ENCODE results near the gene MTMR11. TPM values are rescaled to one million over a fixed set of nuclear protein-coding genes. Genes with fewer than 3 reads are reported as not detected.
A peak's percentile ranks its signal among the peaks of the same experiment; 100 is the strongest.

Gene MTMR11
- total and polyA plus RNA-seq, 9 of the 15 experiments (the other 6 are each of a cell fraction or from before 2014, with no cell fraction given), result 0.09 to 1.6 (median 0.51) TPM

- 2% methylated on average over 10 of the region's 10 CpGs for WGBS (ENCODE audit: insufficient coverage, low coverage, missing lambda C conversion rate)
- FAIRE-seq (peak; percentile 95), DNase-seq (ENCODE audit: extremely low read depth in 1 of 4, low spot score in 3 of 4) (peak; percentile 65 to 79 (median 76)), ATAC-seq (peak; percentile 82)
- in situ Hi-C loops (cut with MboI) (no loop called here), intact Hi-C loops (cut with micrococcal nuclease) (no loop called here)
- no peaks in the 10 kb centered on the region for H3K9me3 ChIP-seq (replicated peaks; ENCODE audit: control insufficient read depth, insufficient read depth, low read depth, low read length)
- no TSS peak for BruUV-seq (replicated peaks)
- H2AFZ ChIP-seq (ENCODE audit: low read depth, low read length), result peak overlapping the region; percentile 94
- peak overlapping the region; percentile 41; the same call in 1 of the 3 replicates for H3K27ac ChIP-seq (ENCODE audit: extremely low read depth, low read depth, low read length)
- no peaks in the 10 kb centered on the region for H4K20me1 ChIP-seq (replicated peaks; ENCODE audit: control insufficient read depth, insufficient read depth, low read length)
- H3K4me2 ChIP-seq (ENCODE audit: insufficient read depth, low read length), result peak overlapping the region; percentile 89
- H3K4me1 ChIP-seq (replicated peaks in 1 of 2; ENCODE audit: control insufficient read depth in 2 of 2, insufficient read depth in 2 of 2, low read length in 2 of 2), result peaks cover 5 to 26% of the 10 kb centered on the region in 2 experiments; a peak in 4 of 5 replicates
- no peaks in the 10 kb centered on the region for H3K9me1 ChIP-seq (ENCODE audit: control insufficient read depth, insufficient read depth, low read length)
- H3K9ac ChIP-seq (ENCODE audit: insufficient read depth in 1 of 2, low read depth in 2 of 2, low read length in 2 of 2), result peak overlapping the region; percentile 33 to 88; a peak in 3 of 4 replicates
- CTCF ChIA-PET (ENCODE audit: low intra/inter-chr PET ratio), result no interaction called here
- no peaks in the 10 kb centered on the region for H3K27me3 ChIP-seq (ENCODE audit: control insufficient read depth in 2 of 2, insufficient read depth in 2 of 2, low read length in 2 of 2)
- H3K36me3 ChIP-seq (ENCODE audit: control insufficient read depth, insufficient read depth, low read length), result no peaks in the 10 kb centered on the region
- H3K4me3 ChIP-seq, result peak overlapping the region; percentile 5; the same call in 1 of the 2 replicates
- no peaks in the 10 kb centered on the region for H3K79me2 ChIP-seq (ENCODE audit: control insufficient read depth, insufficient read depth, low read length)
- POLR2A ChIA-PET, result interaction anchor here (0.7 to 8.4 kb wide), 4 partner anchors 10 to 29 kb away, joined by 3 to 71 read pairs (median 4); a partner anchor contains a TSS
- TF ChIP-seq THAP7 (CRISPR knock-in tag; IDR thresholded peaks at IDR 0.05) (no peak), SRF (CRISPR knock-in tag; IDR thresholded peaks at IDR 0.05) (no peak), CLOCK (CRISPR knock-in tag; IDR thresholded peaks at IDR 0.05; ENCODE audit: borderline replicate concordance) (no peak), ARID1B (IDR thresholded peaks at IDR 0.05) (peak; percentile 89), CAMTA2 (CRISPR knock-in tag; conservative IDR thresholded peaks at IDR 0.05) (no peak), ZBTB12 (CRISPR knock-in tag; IDR thresholded peaks at IDR 0.05) (no peak), ZBTB2 (IDR thresholded peaks at IDR 0.05) (0 out of 2 replicates have a peak, but pooled peaks have one; percentile 8), KDM5B (IDR thresholded peaks at IDR 0.05; ENCODE audit: insufficient replicate concordance, low read depth, low read length) (no peak), EGR1 (conservative IDR thresholded peaks at IDR 0.05) (no peak), KDM4B (IDR thresholded peaks at IDR 0.05; ENCODE audit: borderline replicate concordance in 2 of 2, low read depth in 1 of 2) (no peak), ZNF134 (CRISPR knock-in tag; conservative IDR thresholded peaks at IDR 0.05) (no peak)
These were observed 30.1 kb downstream of the MTMR11 start for GRCh38 chr1:149906570-149907075.

Measured in K562 (cell line).